ENCODE data around the gene NSD1. TPM values are rescaled to one million over a fixed set of nuclear protein-coding genes. Genes with fewer than 3 reads are reported as not detected.

NSD1 gene
- total RNA-seq, 3 donors from 2014 or later, result 37.7 to 52.2 (median 38.6) TPM

- Histone ChIP-seq H3K27ac (no peak overlapping the region), H3K36me3 (no peaks in the 10 kb centered on the region), H3K4me1 (no peaks in the 10 kb centered on the region), H3K9me3 (no peaks in the 10 kb centered on the region), H3K4me3 (no peak overlapping the region), H3K27me3 (no peaks in the 10 kb centered on the region)
- TF ChIP-seq POLR2AphosphoS5 (IDR thresholded peaks at IDR 0.05) (no peak), CTCF (IDR thresholded peaks at IDR 0.05) (no peak), POLR2A (IDR thresholded peaks at IDR 0.05) (no peak)
- intact Hi-C loops (cut with DNase I; ENCODE audit: low total_unique reads), result loop anchor here (1.0 kb wide), 1 partner anchor 23 kb away; no protein-coding TSS in a partner anchor
- DNase-seq (ENCODE audit: low spot score in 2 of 2), result no peak
These were observed 35.0 kb upstream of the NSD1 start for GRCh38 chr5:177098470-177099141.

DNA sequence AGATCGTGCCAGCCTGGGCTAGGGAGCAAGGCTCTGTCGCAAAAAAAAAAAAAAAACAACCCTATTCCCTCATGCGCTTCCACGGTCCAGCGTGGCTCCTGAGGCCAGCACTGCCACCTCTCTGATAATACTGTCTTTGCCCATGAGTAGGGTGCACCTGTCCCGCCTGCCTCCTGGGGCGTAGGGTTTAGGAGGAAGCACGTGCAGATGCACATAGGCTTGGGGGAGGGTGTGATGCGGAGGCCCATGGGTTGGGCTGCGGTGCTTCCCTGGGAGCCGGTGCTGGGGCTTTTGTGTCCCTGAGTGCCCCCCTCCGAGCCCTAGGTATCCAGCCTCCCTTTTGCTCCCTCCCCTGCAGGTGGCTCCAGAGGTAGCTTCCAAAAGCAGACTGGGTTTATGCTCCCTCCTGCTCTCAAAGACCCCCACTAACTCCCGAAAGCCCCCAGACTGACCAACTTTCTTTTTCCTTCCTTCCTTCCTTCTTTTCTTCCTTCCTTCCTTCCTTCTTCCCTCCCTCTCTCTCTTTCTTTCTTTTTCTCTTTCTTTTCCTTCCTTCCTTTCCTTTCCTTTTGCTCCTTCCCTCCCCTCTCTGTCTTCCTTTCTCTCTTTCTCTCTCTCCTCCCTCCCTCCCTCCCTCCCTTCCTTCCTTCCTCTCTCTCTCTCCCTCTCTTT is 34.0 kb upstream of the NSD1 start:
- DNase-seq (ENCODE audit: low spot score in 2 of 2), result no peak
- no peaks in the 10 kb centered on the region for H3K36me3 ChIP-seq
- H3K27ac ChIP-seq, result no peak overlapping the region
- no peak overlapping the region for H3K4me3 ChIP-seq
- intact Hi-C loops (cut with DNase I; ENCODE audit: low total_unique reads), result loop anchor here (1.0 kb wide), 1 partner anchor 24 kb away; no protein-coding TSS in a partner anchor
- no peak for TF ChIP-seq POLR2A (IDR thresholded peaks at IDR 0.05)
- TF ChIP-seq POLR2AphosphoS5 (IDR thresholded peaks at IDR 0.05), result no peak
- TF ChIP-seq CTCF (IDR thresholded peaks at IDR 0.05), result no peak
- no peaks in the 10 kb centered on the region for H3K27me3 ChIP-seq
- H3K4me1 ChIP-seq, result no peaks in the 10 kb centered on the region
- no peaks in the 10 kb centered on the region for H3K9me3 ChIP-seq

GRCh38 chr5:177100714-177101121 is 32.9 kb upstream of the NSD1 start:
- H3K4me1 ChIP-seq, result no peaks in the 10 kb centered on the region
- intact Hi-C loops (cut with DNase I; ENCODE audit: low total_unique reads), result no loop called here
- no peak for DNase-seq (ENCODE audit: low spot score in 2 of 2)
- no peaks in the 10 kb centered on the region for H3K9me3 ChIP-seq
- no peaks in the 10 kb centered on the region for H3K36me3 ChIP-seq
- no peak overlapping the region for H3K4me3 ChIP-seq
- H3K27ac ChIP-seq, result no peak overlapping the region
- TF ChIP-seq POLR2AphosphoS5 (IDR thresholded peaks at IDR 0.05) (no peak), CTCF (IDR thresholded peaks at IDR 0.05) (no peak), POLR2A (IDR thresholded peaks at IDR 0.05) (no peak)
- no peaks in the 10 kb centered on the region for H3K27me3 ChIP-seq

- H3K27me3 ChIP-seq, result no peaks in the 10 kb centered on the region
- no peak for DNase-seq (ENCODE audit: low spot score in 2 of 2)
- TF ChIP-seq POLR2AphosphoS5 (IDR thresholded peaks at IDR 0.05), result no peak
- no peak for TF ChIP-seq POLR2A (IDR thresholded peaks at IDR 0.05)
- no peak for TF ChIP-seq CTCF (IDR thresholded peaks at IDR 0.05)
These were observed 29.9 kb upstream of the NSD1 start for GRCh38 chr5:177103523-177104253.

More at GRCh38 chr5:177103523-177104253, 29.9 kb upstream of the NSD1 start:
- Histone ChIP-seq H3K9me3 (no peaks in the 10 kb centered on the region), H3K4me3 (no peak overlapping the region), H3K27ac (no peak overlapping the region), H3K4me1 (no peaks in the 10 kb centered on the region), H3K36me3 (no peaks in the 10 kb centered on the region)
- intact Hi-C loops (cut with DNase I; ENCODE audit: low total_unique reads), result no loop called here
